ENCODE data around the gene ADA.

DNA sequence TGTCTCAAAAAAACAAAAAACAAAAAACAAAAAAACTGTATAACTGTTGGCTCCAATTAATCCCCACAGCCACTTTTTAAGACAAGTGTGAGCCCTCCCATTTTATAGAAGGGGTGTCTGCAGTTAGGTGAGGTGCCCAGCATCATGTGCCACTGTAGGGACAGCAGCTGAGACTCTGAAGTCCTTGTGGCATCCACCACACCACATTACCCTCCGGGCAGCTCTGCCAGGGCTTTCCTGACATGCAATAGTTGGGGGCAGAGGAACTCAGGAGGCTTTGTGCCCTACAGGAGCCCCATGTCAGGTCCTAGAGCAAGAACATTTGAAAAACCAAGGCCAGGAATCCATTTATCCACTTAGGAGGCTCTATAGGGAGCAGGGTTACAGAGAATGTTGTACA is 51.8 kb downstream of the ADA start:
- TF ChIP-seq EZH2 (IDR thresholded peaks at IDR 0.05; ENCODE audit: insufficient read depth, low read length) = no peak
- TF ChIP-seq, protein P1, sequence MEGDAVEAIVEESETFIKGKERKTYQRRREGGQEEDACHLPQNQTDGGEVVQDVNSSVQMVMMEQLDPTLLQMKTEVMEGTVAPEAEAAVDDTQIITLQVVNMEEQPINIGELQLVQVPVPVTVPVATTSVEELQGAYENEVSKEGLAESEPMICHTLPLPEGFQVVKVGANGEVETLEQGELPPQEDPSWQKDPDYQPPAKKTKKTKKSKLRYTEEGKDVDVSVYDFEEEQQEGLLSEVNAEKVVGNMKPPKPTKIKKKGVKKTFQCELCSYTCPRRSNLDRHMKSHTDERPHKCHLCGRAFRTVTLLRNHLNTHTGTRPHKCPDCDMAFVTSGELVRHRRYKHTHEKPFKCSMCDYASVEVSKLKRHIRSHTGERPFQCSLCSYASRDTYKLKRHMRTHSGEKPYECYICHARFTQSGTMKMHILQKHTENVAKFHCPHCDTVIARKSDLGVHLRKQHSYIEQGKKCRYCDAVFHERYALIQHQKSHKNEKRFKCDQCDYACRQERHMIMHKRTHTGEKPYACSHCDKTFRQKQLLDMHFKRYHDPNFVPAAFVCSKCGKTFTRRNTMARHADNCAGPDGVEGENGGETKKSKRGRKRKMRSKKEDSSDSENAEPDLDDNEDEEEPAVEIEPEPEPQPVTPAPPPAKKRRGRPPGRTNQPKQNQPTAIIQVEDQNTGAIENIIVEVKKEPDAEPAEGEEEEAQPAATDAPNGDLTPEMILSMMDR (IDR thresholded peaks at IDR 0.05; ENCODE audit: insufficient read depth, low read depth, low read length) = no peak
